COR-L47 (cell line): Measurements from ENCODE around the gene CEACAM5.
A peak's percentile ranks its signal among the peaks of the same experiment; 100 is the strongest.
"Not testable (repeated sequence)": the region's sequence is repeated elsewhere in the genome, so short reads cannot be mapped to it uniquely, and the experiment has no call there.

Experiments used
- DNase-seq: peaks from one replicate; lab custom pipeline; 2025; lab: John Stamatoyannopoulos, UW

CEACAM5 gene

GRCh38 chr19:41700381-41701195 lies 7.8 kb upstream of the CEACAM5 start:
- DNase-seq = no peak

DNA sequence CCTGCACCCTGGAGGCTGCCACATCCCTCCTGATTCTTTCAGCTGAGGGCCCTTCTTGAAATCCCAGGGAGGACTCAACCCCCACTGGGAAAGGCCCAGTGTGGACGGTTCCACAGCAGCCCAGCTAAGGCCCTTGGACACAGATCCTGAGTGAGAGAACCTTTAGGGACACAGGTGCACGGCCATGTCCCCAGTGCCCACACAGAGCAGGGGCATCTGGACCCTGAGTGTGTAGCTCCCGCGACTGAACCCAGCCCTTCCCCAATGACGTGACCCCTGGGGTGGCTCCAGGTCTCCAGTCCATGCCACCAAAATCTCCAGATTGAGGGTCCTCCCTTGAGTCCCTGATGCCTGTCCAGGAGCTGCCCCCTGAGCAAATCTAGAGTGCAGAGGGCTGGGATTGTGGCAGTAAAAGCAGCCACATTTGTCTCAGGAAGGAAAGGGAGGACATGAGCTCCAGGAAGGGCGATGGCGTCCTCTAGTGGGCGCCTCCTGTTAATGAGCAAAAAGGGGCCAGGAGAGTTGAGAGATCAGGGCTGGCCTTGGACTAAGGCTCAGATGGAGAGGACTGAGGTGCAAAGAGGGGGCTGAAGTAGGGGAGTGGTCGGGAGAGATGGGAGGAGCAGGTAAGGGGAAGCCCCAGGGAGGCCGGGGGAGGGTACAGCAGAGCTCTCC lies 6.9 kb upstream of the CEACAM5 start:
- DNase-seq = peak; percentile 14

GRCh38 chr19:41702171-41702651 lies 6.2 kb upstream of the CEACAM5 start:
- DNase-seq = no peak

DNA sequence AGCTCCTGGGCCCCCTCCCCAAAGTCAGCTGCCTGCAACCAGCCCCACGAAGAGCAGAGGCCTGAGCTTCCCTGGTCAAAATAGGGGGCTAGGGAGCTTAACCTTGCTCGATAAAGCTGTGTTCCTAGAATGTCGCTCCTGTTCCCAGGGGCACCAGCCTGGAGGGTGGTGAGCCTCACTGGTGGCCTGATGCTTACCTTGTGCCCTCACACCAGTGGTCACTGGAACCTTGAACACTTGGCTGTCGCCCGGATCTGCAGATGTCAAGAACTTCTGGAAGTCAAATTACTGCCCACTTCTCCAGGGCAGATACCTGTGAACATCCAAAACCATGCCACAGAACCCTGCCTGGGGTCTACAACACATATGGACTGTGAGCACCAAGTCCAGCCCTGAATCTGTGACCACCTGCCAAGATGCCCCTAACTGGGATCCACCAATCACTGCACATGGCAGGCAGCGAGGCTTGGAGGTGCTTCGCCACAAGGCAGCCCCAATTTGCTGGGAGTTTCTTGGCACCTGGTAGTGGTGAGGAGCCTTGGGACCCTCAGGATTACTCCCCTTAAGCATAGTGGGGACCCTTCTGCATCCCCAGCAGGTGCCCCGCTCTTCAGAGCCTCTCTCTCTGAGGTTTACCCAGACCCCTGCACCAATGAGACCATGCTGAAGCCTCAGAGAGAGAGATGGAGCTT lies 4.7 kb upstream of the CEACAM5 start:
- no peak for DNase-seq

GRCh38 chr19:41705393-41706174 lies 2.8 kb upstream of the CEACAM5 start:
- no peak for DNase-seq

- peak; percentile 57 for DNase-seq
These were observed 1.5 kb upstream of the CEACAM5 start for GRCh38 chr19:41706741-41707501.

GRCh38 chr19:41707502-41707812 lies 969 bp upstream of the CEACAM5 start:
- DNase-seq = peak; percentile 33

DNA sequence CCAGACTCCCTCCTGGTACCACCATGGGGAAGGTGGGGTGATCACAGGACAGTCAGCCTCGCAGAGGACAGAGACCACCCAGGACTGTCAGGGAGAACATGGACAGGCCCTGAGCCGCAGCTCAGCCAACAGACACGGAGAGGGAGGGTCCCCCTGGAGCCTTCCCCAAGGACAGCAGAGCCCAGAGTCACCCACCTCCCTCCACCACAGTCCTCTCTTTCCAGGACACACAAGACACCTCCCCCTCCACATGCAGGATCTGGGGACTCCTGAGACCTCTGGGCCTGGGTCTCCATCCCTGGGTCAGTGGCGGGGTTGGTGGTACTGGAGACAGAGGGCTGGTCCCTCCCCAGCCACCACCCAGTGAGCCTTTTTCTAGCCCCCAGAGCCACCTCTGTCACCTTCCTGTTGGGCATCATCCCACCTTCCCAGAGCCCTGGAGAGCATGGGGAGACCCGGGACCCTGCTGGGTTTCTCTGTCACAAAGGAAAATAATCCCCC lies 505 bp upstream of the CEACAM5 start:
- no peak for DNase-seq

GRCh38 chr19:41709516-41709915 lies 1.1 kb downstream of the CEACAM5 start:
- not testable (repeated sequence) for DNase-seq

DNA sequence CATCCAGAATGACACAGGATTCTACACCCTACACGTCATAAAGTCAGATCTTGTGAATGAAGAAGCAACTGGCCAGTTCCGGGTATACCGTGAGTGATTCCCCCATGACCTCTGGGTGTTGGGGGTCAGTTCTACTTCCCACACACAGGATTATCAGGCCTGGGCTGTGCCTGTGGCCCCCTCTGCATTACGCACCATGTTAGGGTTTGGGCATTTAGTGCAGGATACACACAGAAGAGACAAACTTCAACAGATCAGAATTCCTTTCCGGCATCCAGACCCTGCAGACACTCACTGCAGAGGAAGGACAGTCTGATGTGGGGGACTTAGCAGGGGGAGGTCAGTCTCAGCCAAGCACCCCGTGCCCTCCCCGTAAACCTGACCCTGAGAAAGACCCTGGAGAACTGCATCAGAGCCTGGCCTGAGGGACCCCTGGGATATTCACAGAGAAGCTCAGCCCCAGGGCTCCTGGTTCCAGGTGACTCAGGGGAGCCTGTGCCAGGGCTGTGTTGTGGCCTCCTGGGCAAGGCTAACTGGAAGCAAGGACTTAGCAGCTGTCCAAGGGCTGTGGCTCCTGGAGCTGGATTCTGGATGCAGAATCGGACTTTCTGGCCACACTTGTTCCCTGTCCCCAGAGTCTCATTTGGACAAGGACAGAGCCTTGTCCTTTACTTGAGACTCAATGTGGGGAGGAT lies 1.7 kb downstream of the CEACAM5 start:
- DNase-seq = no peak

- no peak for DNase-seq
These were observed 3.2 kb downstream of the CEACAM5 start for GRCh38 chr19:41711376-41712261.

DNA sequence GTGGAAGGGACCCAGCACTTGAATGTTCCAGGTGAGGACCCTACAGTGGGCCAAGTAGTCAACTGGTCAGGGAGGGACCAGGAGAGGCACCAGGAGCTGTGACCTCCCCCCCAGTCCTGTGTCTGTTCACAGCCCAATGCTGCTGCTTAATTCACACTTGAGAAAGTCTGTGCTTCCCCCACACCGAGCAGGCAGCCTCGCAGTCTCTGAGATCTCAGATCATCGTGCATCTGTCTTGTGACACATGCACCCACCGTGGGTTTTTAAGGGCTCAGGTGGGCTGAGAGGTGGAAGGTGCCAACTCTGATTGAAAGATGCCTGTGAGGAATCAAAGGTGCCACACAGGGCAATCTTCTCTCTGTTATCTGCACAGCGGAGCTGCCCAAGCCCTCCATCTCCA lies 6.2 kb downstream of the CEACAM5 start:
- DNase-seq = no peak

- DNase-seq = no peak
These were observed 10.3 kb downstream of the CEACAM5 start for GRCh38 chr19:41718761-41719160.

GRCh38 chr19:41720103-41720502 lies 11.7 kb downstream of the CEACAM5 start:
- DNase-seq = no peak

DNA sequence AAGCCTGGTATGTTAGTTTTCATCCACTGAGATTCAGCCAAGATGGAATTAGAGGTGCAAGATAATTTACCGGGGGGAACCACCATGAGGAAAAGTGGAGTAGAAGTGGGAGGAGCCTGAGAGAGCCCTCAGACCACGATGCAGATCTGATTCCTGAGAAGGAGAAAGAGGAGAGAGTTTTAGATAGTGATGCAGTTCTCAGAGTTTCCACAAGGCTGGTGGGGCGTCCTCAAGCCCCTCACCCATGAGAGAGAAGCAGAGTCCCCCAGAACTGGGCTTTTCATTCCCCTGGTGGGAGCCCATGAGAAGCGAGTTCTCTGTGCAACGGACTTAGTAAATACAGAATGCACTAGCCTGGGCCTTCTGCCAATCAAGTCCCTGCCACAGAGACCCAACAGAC lies 18.1 kb downstream of the CEACAM5 start:
- DNase-seq = no peak

DNA sequence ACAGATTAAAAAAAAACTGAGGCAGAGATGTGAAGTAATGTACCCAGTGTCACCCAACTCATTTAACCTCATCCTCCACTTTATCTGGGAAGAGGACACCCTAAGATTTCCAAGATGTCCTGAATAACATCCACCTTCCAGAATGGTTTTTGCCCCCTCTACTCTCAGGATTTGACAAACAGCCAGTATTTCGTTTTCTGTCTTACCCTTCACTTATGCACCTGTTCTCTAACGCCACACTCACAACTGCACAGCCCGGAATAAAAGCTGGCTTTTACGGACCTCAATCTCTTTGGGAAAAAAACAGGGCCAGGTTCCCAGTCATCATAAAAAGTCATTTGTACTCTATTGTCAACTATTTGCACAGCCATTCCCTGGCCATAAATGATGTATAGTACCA lies 25.7 kb downstream of the CEACAM5 start:
- peak; percentile 64 for DNase-seq

DNA sequence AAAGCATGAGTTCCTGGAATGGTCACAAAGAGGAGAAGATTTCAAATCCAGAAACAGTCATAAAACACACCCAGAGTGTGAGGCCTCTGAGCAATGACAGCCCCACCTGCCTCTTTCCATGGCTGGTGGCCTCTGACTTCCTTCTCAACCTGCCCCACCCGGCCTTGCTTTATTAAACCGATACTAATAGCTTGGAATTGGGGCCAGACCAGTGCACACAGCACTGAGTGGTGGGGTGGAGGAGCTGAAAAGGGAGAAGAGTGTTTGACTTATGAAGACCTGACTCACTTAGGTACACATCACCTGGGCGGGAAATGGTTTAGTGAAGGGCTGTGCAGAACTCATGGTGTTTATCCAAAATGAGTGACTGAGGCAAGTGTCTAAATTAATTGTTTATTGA lies 26.2 kb downstream of the CEACAM5 start:
- DNase-seq = peak; percentile 64

GRCh38 chr19:41735071-41735600 lies 26.7 kb downstream of the CEACAM5 start:
- no peak for DNase-seq

DNA sequence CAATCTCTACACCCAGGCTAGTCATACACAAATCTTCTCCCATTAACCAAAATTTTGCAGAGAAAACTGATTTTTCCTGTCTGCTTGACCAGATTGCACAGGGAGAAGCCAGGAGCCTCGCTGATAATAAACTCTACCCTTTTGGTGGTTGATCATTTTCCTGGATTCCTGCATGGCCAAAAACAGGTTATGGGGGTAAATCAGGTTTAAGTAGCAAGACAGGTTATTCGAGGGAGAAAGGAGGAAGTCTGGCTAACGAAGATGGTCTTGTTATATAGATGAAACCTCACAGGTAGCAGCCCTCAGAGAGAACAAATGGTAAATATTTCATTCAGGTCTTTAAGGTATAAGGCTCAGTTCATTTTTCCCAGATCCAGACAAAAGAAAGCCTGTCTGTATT lies 30.9 kb downstream of the CEACAM5 start:
- no peak for DNase-seq
